ENCODE measurements around the gene PLLP. TPM values are rescaled to one million over a fixed set of nuclear protein-coding genes. Genes with fewer than 3 reads are reported as not detected.

PLLP gene
- total RNA-seq, 3 donors from 2014 or later = 3.8 to 44.6 (median 7.9) TPM

DNA sequence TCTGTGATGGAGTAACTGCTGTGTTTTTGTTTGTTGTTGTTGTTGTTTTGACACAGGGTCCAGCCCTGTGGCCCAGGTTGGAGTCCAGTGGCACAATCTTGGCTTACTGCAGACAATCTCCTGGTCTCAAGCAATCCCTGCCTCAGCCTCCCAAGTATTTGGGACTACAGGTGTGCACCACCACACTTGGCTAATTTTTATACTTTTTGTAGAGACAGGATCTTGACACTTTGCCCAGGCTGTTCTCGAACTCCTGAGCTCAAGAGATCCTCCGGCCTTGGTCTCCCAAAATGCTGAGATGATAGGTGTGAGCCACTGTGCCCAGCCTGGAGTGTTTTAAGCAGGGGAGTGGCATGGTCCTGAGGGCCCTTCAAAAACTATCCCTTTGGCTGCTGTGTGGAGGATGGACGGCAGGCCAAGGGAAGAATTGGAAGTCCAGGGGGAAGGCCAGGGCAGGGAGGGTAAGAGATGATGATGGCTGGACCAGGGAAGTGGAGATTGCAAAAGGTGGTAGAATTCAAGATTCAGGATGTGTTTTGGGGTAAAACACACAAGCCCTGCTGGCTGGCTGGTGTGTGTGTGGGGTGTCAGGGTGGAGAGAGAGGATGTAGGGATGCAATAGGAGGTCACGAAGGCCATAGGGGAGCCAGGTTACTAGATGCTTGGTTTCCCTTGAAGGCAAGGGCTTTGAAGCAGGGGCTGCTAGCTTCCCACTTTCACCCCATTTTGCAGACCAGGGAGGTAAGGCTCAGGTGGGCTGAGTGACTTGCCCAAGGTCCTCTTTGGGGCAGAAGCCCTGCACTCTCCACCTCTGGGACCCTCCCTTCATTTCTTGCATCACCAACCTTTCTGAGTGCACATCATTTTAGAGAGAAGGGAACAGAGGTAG is 18.8 kb upstream of the PLLP start:
- H3K9me3 ChIP-seq = no peaks in the 10 kb centered on the region
- no peaks in the 10 kb centered on the region for H3K36me3 ChIP-seq
- TF ChIP-seq POLR2AphosphoS5 (IDR thresholded peaks at IDR 0.05) (no peak), POLR2A (IDR thresholded peaks at IDR 0.05) (no peak)
- TF ChIP-seq, protein P1, sequence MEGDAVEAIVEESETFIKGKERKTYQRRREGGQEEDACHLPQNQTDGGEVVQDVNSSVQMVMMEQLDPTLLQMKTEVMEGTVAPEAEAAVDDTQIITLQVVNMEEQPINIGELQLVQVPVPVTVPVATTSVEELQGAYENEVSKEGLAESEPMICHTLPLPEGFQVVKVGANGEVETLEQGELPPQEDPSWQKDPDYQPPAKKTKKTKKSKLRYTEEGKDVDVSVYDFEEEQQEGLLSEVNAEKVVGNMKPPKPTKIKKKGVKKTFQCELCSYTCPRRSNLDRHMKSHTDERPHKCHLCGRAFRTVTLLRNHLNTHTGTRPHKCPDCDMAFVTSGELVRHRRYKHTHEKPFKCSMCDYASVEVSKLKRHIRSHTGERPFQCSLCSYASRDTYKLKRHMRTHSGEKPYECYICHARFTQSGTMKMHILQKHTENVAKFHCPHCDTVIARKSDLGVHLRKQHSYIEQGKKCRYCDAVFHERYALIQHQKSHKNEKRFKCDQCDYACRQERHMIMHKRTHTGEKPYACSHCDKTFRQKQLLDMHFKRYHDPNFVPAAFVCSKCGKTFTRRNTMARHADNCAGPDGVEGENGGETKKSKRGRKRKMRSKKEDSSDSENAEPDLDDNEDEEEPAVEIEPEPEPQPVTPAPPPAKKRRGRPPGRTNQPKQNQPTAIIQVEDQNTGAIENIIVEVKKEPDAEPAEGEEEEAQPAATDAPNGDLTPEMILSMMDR (IDR thresholded peaks at IDR 0.05) = no peak
- peaks cover 10 to 17% of the 10 kb centered on the region in 2 donors for H3K4me1 ChIP-seq
- no peak for DNase-seq (ENCODE audit: low spot score in 2 of 2)
- H3K27ac ChIP-seq = peak overlapping the region; percentile 90 to 92
- intact Hi-C loops (cut with DNase I; ENCODE audit: low total_unique reads) = no loop called here
- no peaks in the 10 kb centered on the region for H3K27me3 ChIP-seq
- no peak overlapping the region for H3K4me3 ChIP-seq

DNA sequence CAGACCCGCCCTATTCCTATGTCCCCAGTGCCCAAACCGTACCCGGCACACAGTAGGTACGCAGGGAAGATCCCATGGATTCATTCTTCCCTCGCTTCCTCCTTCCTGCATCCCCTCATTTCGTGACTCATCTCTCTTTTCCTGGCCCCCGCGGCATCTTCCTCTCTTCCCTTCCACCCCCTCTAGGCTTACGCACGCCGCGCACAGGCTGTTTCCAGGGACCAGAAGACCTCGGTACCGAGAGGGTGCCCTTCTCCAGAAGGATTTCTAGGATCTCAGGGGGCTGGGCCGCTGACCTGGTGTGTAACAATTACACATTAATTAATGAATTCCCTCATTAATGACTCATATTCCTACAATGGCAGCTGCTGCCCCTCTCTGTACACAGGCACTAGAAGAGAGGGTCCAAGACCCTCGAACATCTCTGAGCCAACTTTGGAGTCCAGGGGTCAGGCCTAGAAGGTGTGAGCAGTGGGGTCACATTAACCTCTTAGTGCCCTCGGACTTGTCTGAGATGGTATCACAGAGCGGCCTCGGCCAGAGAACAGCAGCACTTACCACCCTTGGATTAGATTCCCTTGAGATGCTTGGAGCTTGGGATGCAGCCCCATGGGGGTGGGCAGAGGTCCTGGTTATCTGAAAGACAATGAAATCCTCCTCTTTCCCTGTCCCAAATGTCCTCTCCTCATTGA is 16.8 kb upstream of the PLLP start:
- Histone ChIP-seq H3K27me3 (no peaks in the 10 kb centered on the region), H3K36me3 (no peaks in the 10 kb centered on the region), H3K9me3 (no peaks in the 10 kb centered on the region), H3K4me3 (peak overlapping the region in 2 of 3 donors; percentile 55 to 56), H3K4me1 (peaks cover 10 to 17% of the 10 kb centered on the region in 2 donors), H3K27ac (peak overlapping the region; percentile 40 to 97)
- intact Hi-C loops (cut with DNase I; ENCODE audit: low total_unique reads) = no loop called here
- no peak for DNase-seq (ENCODE audit: low spot score in 2 of 2)
- TF ChIP-seq POLR2AphosphoS5 (IDR thresholded peaks at IDR 0.05) = no peak
- TF ChIP-seq, protein P1 (IDR thresholded peaks at IDR 0.05) = no peak
- no peak for TF ChIP-seq POLR2A (IDR thresholded peaks at IDR 0.05)

DNA sequence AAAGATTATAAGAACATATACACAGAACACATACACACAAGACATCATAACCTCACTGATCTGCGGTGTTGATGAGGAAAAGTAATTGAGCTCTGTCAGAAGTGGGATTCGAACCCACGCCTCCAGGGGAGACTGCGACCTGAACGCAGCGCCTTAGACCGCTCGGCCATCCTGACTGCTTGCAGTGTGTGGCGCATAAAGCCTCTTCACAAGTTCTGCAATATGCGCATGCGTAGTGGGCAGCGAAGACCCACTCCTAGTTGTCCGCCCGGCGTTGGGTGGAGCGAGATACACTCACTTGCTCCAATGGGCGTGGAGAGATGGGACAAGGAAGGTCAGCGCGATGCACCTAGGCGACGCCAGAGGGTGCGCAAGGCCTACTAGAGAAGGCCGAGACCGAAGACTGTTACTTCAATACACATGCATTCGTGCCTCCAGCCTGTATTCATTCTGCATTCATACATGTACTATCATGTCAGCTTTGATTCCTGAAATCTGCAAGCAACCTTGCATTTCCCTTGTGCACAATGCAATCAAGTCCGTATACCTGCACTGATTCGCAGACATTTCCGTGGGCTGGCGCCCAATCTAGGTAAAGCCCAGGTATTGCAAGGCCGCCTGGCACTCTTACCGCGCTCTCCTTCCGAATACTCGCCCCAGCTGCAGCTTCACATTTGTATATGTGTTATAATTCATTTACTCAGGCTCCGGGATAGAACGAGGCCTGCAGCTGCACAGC is 16.1 kb upstream of the PLLP start:
- H3K4me1 ChIP-seq = peaks cover 10 to 17% of the 10 kb centered on the region in 2 donors
- peak overlapping the region; percentile 91 to 97 for H3K27ac ChIP-seq
- H3K4me3 ChIP-seq = peak overlapping the region; percentile 40 to 70 (median 56)
- intact Hi-C loops (cut with DNase I; ENCODE audit: low total_unique reads) = loop anchor here (1.0 kb wide), 1 partner anchor 117 kb away; no protein-coding TSS in a partner anchor
- H3K27me3 ChIP-seq = no peaks in the 10 kb centered on the region
- no peak for TF ChIP-seq POLR2A (IDR thresholded peaks at IDR 0.05)
- TF ChIP-seq, protein P1 (IDR thresholded peaks at IDR 0.05) = peak; percentile 94 to 99 (median 98)
- peak; percentile 88 to 97 (median 90) for TF ChIP-seq POLR2AphosphoS5 (IDR thresholded peaks at IDR 0.05)
- peak; percentile 99 to 100 for DNase-seq (ENCODE audit: low spot score in 2 of 2)
- H3K9me3 ChIP-seq = no peaks in the 10 kb centered on the region
- H3K36me3 ChIP-seq = no peaks in the 10 kb centered on the region

DNA sequence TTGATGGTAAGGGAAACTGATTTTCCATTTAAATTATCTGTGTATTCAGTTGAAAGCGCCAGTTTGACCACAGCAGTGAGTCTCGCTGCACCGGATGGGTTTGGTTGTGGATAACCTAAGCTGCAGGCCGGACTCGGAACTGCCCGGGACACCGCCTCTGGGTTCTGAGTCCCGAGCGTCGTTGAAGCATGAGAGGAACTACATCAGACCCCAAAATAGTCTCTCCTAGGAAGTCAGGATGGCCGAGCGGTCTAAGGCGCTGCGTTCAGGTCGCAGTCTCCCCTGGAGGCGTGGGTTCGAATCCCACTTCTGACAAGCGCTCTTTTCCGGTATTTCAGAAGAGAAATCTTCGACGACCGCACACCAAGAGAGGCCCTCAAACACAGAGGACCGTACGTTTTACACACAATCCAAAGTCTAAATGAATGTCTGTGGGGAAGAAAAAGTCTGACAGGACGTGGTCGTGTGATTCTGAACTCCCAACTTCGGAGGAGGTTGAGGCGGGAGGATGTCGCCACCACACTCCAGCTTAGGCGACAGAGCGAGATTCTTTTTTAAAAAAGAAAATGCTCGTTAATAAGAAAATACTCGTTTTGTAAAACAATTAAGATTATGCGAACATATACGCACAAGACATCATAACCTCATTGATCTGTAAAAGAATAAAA is 15.4 kb upstream of the PLLP start:
- TF ChIP-seq, protein P1 (IDR thresholded peaks at IDR 0.05) = peak; percentile 69 to 82 (median 79)
- TF ChIP-seq POLR2A (IDR thresholded peaks at IDR 0.05) (no peak), POLR2AphosphoS5 (IDR thresholded peaks at IDR 0.05) (peak; percentile 63 to 90 (median 76))
- Histone ChIP-seq H3K4me1 (peaks cover 10 to 14% of the 10 kb centered on the region in 2 donors), H3K27me3 (no peaks in the 10 kb centered on the region), H3K4me3 (peak overlapping the region; percentile 40 to 70 (median 56)), H3K9me3 (no peaks in the 10 kb centered on the region), H3K27ac (peak overlapping the region; percentile 91 to 97), H3K36me3 (no peaks in the 10 kb centered on the region)
- DNase-seq (ENCODE audit: low spot score in 2 of 2) = peak; percentile 82 to 90
- intact Hi-C loops (cut with DNase I; ENCODE audit: low total_unique reads) = loop anchor here (1.0 to 5.0 kb wide), 2 partner anchors 53 to 117 kb away; partner anchors contain the start of gene ARL2BP
